DLD1 (cell line): ENCODE results near the gene PDCD1LG2.
"Not testable (repeated sequence)": the region's sequence is repeated elsewhere in the genome, so short reads cannot be mapped to it uniquely, and the experiment has no call there.

Experiments
- in situ Hi-C: cut with HindIII; loops from 2 replicates; pipeline ENCODE4 v1.10.0; 2017; ENCODE audit warnings: low sequenced_read_pairs

Gene PDCD1LG2

DNA sequence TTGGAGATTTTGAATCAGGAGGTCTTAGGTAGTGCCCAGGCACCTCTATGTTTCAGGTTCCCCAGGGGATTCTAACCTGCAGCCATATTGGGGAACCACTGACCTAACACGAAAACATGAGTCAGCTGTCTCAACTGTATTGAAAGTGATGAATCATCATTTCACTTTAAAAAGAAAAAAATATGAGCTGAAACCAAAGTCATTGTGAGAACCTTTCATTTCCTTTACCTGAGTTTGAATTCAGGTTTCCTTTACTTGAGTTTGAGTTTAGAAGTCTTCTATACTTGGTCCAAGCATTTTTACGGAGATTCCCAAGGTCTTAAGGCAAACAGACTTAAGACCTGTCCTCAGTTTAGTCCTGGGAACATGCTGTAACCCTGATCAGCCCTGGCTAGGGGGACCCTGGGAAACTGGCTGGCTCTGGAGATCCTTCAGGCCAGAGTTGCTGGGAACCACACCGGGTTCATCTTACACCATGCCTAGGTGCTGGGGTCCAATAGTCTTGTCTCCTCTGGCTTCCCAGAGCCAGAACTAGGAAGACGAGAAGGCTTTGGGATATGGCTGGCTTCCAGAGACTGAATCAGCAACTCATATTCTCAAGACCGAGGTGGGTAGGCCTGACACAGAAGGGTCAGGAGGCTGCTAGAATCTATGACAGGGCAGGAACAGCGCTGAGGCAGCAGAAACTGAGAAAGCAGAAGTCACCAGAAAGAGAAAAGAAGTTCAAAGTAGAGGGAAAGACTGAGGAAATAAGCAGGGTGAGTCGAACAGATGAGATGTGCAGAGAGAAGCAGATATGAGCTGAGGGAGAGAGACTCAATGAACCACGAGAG lies 16.4 kb upstream of the PDCD1LG2 start:
- in situ Hi-C loops, result no loop called here

DNA sequence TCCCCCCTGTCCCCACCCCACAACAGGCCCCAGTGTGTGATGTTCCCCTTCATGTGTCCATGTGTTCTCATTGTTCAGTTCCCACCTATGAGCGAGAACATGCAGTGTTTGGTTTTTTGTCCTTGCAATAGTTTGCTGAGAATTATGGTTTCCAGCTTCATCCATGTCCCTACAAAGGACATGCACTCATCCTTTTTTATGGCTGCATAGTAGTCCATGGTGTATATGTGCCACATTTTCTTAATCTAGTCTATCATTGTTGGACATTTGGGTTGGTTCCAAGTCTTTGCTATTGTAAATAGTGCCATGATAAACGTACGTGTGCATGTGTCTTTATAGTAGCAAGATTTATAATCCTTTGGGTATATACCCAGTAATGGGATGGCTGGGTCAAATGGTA lies 15.6 kb upstream of the PDCD1LG2 start:
- in situ Hi-C loops, result not testable (repeated sequence)

DNA sequence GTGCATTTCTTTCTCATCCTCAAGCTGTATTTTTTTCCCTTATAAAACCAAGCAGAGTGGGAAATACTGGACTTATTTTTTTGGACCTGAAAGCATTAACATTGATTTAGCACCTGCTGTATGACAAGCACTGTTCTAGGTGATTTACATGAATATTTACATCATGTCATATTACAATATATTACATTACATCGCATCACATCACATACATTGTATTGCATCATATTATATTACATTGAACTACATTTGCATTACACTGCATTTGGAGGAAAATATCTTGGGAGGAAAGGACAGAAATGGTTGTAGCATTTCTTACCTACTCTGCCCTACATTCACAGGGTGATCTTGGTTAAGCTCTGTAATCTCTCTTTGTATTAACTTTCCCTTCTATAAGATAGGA lies 11.2 kb upstream of the PDCD1LG2 start:
- in situ Hi-C loops, result no loop called here

DNA sequence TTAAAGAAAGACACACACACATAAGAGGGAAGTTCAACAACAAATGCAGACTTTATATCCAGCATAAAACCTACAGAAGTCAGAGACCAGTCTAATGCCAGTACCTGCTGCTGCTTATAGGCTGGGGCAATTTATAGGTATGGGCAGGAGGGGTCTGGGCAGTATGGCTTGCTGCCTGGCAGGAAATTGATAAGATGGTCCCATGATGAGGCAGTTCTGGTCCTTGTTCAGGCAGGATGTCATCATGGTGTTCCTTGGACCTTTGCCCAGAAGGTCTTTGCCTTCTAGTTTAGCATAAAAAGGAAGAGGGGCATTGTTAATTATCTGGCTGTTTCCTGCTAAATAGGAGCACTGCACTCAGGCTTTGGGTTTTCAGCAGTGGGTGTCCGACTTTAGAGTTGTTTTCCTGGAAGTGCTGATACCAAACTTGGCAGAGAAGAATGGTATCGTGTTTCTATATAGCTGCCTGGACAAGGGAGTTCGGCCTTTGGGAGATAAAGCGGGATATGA lies 10.4 kb upstream of the PDCD1LG2 start:
- in situ Hi-C loops, result no loop called here

DNA sequence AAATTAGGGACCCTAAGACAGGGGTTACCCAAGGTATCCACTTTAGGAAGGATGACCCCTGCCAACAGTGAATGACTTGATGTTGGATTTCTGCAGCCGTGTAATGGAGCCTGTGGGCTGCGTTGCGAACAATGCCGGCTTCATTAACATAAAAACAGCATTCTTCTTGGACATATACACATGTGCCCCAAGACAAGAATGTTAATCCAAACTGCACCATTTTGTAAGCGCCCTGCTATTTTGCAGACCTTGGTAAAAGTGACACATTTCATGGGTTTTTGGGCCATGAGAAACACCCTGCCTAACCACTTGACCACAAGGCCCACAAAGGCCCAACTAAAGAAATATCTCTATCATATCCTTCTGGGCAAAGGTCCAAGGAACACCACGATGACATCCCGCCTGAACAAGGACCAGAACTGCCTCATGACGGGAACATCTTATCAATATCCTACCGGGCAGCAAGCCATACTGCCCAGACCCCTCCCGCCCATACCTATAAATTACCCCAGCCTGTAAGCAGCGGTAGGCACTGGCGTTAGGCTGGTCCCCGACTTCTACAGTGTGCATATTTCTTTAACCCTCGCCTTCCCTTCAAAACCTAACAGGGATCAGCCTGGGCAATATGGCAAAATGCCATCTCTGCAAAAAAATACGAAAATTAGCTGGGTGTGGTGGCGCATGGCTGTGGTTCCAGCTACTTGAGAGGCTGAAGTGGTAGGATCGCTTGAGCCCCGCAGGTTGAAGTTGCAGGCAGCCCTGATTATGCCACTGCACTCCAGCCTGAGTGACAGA lies 9.7 kb upstream of the PDCD1LG2 start:
- in situ Hi-C loops, result no loop called here

DNA sequence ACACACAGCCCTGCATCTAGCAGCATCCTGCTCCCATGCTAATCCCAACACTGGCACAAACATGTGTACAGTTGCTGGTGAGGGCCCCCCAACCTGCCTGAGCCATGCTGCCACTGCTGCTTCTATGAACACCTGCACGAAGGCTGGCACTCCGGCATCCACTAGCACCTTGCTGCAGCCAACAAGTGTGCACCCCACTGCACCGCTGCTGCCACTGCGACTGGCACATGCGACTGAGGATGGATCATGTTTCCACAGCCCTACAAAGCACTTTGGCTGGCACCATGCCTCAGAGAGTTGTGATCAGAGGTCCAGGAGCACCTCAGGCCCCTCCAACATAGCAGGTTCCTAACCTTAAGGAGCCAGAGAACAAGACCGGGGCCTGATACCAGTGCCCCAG lies 7.8 kb upstream of the PDCD1LG2 start:
- in situ Hi-C loops, result no loop called here

DNA sequence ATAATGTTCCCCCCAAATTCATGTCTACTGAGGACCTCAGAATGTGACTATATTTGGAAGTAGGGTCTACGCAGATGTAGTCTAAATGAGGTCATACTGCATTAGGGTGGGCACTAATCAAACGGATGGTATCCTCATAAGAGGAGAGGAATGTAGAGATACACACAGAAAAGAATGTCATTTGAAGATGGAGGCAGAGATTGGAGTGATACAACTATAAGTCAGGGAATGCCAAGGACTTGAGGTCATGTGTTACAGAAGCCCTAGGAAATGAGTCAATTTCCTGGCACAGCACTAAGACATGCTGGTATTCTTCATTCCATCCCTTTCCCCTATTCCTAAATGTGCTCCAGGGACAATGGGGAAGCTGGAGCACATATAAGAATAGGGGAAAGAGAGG lies 758 bp upstream of the PDCD1LG2 start:
- in situ Hi-C loops, result no loop called here

DNA sequence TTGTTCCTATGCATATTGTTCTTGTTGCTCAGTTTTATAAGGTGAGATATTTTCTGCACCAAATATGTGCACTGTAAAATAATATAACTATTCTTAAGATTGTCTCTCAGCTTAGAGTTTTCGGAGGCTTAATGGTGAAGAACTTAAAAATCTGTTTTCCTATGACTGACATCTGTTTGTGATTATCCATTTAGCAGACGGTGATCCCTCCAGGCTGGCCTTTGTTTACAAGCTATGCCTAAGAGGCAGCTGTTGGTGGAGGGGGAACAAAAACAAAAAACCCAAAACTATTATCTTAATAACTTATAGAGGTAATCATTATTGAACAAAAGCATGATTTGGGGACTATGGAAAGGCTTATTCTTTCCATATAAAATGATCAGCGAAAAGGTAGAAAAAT lies 658 bp downstream of the PDCD1LG2 start:
- in situ Hi-C loops, result no loop called here

DNA sequence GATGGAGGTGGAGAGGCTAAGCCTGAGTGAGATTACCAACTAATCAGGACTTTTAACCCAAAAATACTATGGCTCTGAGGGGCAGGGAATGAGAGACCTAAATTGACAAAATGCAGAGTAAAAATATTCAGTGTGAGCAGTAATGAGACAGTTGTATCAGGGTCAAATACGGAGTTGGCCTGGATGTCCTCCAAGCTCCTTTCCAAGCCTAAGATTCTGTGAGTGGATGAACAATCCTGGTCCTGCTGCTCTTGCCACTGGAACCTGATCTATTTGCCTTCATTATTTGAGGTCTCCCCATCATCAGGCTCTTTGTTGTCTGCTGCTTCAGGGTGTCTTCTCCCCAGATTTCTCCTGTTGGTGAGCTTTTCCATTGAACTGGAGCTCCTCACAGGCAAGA lies 1.1 kb downstream of the PDCD1LG2 start:
- in situ Hi-C loops, result no loop called here

DNA sequence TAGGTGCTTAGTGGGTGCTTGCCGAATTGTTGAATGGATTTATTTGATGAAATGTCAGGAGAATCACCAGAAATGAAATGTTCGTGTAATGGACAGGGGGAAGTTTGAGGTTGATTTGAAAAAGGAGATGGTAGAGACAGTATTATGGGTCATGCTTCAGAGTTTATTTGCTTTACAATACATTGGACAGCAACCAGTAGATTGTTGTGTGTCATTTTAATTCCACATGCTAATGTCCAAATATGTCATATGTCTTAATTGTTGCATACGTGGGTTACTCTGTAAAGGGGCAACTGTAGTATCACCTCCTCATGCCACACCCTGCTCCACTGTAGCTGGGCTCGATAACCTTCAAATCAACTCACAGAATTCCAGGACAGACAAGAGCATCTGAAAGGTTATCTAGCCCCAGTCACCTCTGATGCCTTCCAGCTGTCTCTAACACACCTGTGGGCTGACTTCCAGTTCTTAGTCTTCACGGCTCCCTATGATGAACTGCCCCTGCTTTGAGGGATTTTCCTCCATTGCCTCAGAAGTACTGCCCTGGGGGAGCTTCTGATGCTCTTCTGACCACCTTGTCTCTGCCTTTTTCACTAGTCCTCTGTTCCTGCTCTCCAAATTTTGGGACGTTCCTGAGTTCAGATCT lies 1.7 kb downstream of the PDCD1LG2 start:
- in situ Hi-C loops, result no loop called here

DNA sequence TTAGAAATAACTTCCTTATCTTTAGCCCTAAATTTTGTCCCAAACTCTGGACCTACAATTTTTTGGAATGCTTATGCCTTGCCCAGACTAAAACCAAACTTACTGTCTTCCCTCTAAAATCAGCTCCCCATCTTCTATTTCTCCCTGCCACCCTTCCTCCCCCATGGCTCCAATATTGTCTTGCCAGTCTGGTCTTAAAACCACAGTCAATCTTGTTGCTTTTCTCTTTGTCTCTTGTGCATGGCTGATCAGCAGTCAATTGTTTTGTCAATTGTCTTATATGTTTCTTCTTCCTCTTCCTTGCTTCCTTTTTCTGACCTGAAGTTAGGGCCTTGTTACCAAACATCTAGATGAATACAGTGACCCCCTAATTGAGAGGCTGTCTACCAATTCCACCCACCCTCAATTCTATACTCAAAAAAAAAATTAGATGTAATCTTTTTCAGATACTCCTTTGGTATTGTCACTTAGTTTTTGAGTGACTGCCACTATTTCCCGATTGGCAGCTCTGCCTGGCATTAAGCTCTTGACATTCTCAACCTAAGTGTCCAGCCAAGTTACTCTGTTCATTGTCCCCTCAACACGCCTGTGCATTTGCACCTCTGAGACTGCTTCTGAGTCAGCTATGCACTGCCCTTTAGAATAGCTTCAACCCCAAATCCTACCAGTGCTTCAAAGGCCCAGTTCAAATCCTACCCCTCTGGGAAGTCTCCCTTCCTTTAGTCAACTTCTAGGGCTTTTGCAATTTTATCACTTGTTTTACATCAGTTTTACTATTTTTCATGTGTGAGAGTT lies 2.5 kb downstream of the PDCD1LG2 start:
- in situ Hi-C loops, result no loop called here

DNA sequence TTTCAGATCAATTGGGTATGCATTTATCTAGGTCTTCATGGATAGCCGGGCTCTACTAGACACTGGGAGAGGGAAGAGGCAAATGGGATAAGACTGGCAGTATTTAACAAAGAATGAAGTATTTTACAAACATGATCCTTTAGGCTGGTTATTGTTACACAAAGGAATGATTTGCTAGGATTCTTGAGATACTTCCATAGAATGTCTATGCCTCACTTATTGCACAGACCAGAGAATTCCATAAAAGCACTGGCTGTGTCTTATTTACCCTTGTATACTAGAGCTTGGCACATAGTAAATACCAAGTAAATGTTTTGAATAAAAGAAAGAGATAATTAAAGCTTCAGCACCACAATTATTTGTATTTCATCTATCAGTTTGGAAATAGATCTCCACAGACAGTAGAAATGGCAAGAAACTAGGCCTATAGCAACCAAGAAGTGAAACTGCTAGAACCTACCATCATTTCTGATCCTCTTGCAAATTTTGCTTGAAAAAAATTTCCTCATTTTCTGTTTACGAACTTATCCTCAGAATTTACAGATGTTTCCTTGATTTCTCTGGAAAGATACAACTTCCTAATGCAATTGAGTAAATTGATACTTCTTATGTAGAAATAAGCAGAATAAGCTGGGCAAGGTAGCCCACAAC lies 3.8 kb downstream of the PDCD1LG2 start:
- in situ Hi-C loops, result no loop called here

DNA sequence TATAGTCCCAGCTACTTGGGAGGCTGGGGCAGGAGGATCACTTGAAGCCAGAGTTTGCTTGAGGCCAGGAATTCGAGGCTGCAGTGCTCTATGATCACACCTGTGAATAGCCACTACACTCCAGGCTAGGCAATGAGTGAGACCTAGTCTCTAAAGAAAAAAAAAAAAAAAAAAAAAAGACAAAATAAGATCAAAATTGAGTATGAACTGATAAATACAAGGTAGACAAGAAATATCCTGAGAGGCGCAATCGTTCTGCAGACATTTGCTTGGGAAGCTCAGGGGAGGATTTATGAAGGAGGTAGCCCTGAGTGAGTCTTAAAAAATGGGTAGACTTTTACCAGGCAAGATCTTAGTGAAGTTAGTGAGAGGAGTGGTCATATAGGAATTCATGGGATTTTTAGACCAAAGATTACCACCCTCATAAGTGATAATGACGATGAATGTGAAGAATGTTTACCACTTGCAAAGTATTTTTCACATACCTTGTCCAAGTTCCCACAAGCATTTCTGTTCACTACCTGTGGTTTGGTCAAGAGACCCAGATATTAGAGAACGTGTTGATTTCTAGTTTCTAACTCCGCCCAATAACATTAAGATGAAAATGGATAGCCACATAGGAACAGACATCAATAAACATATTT lies 4.4 kb downstream of the PDCD1LG2 start:
- in situ Hi-C loops, result no loop called here

DNA sequence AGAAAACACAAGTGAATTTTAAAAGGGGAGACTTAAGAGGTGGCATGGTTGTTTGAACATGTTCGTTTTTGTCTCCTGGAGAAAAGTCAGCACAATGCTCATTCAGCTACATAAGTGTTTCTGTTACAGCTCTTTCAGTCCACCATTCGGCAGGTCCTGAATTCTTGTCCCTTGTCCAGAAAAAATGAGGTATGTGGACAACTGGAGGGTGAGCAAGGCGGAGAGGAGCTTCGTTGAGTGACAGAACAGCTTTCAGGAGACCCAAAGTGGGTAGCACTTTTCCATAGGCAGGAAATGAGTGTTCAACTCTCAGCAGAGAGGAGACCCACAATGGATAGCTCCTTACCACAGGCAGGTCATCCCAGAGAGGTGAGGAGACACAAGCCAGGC lies 4.9 kb downstream of the PDCD1LG2 start:
- in situ Hi-C loops, result no loop called here

DNA sequence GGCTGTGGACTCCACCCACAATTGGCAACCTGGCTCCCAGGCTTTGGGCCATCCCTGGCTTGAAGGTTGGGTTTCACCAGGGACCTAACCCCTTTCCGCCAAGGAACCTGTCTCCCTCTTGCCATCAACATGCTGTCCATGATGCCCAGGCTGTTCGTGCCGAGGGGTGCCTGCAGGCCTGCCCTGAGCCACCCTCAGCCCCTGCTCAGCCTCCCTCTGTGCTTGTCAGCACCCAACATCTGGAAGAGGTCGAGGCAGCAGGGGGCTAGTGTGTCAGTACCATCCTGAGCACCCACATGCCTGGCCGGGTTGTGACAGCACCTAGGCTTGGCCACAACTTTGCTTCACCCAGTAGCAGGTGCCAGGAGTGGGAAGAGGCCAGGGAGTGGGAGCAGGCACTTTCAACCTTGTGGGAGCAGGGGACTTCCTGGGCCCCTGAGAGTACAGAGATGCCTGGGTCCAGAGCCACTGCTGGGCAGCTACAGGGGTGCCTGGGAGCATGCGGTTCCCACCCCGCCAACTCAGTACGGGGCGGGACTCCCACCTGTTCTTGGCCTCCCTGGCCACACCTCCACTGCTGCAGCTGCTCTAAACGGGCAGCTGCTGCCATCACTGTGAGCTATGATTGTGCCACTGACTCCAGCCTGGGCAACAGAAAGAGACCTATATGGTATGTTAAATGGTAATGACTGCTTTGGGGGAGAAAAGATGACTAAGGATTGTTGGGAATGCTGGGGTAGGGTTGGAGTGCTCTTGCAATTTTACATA lies 6.3 kb downstream of the PDCD1LG2 start:
- in situ Hi-C loops, result no loop called here

DNA sequence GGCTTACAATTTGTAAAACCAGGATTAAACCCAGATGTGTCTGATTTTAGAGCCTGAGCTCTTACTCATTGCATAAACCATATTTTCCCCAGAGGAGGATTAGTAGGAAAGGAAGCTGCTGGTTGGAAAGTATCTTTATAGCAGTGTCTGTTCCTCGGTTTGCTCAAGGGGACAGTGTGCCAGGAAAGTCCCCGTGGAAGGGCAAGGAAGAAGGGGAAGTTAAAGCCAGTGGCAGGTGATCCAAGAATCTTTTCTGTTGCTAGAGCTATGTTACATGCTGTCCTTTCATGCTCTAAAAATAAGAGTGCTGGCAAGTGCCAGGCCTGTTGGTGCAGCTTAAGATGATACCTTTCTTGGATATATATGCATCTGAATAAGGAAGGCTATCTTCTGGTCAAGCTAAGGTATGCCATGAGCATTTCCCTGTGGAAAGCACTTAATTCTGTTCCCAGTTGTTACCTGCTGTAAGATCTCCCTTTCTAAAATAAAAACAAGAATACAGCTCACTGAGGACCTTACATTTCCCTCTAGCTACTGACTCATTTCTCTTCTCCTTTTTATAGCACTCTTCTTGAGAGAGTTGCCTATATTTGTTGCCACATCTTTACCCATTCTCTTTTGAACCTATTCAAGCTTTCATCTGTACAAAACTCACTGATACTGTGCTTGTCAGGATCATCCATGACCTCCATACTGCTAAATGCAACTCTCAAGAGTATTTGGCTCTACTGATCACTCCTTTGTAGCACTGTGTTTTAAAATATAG lies 8.0 kb downstream of the PDCD1LG2 start:
- in situ Hi-C loops, result no loop called here

DNA sequence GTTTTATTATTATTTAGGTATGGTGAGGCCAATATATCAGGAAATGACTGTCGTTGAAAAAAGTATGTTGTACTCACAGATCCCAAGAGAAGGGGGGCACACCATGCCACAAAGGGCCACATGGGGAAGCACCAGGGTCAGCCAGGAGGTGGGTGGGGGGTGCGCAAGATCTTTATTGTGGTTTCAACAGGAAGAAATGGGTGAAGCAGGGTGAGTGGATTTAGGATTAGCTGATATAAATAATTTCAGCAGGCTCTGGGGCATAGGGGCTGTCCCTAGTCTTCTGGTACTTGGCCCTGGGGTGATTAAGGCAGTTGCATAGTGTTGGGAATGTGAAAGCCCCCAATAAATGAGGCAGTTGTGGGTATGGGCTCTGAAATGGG lies 8.6 kb downstream of the PDCD1LG2 start:
- in situ Hi-C loops, result no loop called here

DNA sequence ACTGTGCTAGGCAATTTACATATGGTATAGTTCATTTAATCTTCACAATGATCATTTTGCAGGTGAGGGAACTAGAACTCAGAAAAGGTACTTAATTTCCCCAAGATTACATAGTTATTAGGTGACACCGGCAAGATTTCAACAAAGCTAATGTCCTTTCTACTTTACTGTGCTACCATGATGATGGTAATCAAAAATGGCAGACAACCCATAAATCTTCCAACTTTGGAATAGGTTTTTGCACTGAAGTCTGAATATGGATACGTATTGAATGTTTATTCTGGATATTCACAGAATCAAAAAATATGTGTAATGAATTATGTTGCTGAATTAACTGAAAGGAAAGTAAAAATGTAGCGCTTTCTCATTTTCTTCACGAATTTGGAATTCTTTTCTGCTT lies 13.8 kb downstream of the PDCD1LG2 start:
- in situ Hi-C loops, result no loop called here
